IPS-18c (cell line): ENCODE results near the gene TSR1.

Experiments
- H3K4me3 ChIP-seq: 2 replicates; pipeline ENCODE4 v1.7.0; 2013; ENCODE audit warnings: low read depth, mild to moderate bottlenecking, low read length, moderate library complexity; ENCODE audit not compliant: insufficient read depth
- H3K9me3 ChIP-seq: one replicate; pipeline ENCODE4 v1.6.1; 2013; ENCODE audit warnings: mild to moderate bottlenecking, low read length, moderate library complexity; ENCODE audit not compliant: control insufficient read depth, insufficient read depth

TSR1 gene

DNA sequence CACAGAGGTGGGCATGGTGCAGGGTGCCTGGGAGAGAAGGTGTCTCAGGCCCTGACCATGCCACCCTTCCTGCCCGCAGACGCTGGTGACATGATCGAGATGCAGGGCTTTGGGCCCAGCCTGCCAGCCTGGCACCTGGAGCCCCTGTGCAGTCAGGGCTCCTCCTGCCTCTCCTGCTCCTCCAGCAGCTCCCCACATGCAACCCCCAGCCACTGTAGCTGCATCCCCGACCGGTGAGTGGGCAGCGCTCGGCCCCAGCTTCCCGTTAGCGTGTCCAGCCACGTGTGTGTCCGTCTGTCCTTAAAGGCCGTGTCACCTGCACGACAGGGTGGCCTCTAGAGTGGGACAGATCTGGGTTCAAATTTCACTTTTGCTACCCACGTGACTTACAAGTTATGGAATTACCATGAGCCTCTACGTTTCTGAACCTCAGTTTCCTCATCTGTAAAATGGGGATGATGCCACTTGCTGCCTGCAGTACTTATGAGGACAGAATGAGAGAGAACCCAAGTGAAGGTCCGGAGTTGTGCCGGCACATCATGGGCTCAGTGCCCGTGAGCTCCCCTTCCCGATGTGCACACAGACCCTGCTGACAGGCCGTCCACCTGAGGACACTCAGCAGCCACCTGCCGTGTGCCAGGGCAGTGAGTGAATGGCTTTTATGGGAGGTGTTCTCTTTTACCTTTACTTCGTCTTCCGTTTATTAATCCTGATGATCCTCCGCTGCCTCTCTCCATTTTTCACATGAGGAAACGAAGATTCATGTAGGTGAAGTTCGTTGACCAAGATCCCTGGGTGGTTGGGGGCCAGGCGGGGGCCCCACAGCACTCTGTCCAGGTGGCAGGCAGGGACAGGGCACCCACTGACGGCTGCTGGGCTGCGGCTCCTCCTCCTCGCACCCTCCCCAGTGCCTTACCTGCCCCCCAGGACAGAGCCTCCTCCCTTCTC lies 35.2 kb upstream of the TSR1 start:
- no peaks in the 10 kb centered on the region for H3K9me3 ChIP-seq

DNA sequence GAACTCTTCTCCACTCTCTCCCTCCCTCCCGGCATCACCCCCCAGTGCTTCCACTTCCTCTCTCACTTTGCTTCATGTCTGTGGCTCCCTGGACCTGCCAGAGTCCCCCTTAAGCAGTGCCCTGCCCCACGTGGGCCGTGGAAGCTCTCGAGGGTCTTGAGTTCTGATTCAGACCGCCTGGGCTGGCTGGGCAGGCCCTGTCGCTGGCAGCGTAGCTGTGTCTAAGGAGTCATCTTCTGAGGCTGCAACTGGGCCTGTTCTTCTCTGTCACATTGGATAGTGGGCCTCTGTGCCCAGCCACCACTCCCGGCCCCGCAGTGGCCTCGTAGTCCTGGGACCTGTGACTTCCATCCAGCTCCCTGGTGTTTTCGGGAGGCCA lies 33.9 kb upstream of the TSR1 start:
- Histone ChIP-seq H3K4me3 (no peak overlapping the region), H3K9me3 (no peaks in the 10 kb centered on the region)

More for the DNA sequence above, 35.2 kb upstream of the TSR1 start:
- H3K4me3 ChIP-seq = no peak overlapping the region

DNA sequence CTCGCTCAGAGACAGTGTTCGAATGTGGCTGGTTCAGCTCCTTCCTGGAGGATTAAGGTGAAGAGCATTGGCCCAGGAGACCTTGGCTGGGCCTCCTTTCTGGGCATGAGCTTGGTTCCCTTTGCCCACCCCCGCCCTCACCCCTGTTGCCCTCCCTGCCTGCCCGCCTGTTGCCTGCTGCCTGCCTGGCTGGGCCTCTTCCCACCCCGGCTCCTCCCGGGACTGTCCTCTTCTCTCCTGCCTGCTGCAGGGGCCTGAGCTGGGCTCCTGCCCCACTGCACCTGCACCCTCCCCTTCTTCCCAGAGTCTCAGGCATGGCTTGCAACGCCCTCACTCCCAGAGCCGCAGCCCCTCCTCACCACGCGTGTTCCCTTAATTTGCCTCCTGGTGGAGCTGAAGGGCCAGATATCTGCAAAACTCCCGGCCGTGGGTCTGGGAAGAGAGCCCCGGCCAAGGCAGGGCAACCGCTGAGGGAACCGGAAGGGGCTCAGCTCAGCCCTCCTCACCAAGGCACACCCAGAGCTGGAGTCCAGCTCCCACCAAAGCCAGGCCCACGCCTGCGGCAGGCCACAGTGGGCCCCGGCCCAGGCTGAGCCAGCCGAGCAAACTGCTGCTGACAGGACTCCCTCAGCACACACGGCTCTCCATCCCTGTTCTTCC lies 33.4 kb upstream of the TSR1 start:
- H3K4me3 ChIP-seq = no peak overlapping the region
- H3K9me3 ChIP-seq = no peaks in the 10 kb centered on the region

DNA sequence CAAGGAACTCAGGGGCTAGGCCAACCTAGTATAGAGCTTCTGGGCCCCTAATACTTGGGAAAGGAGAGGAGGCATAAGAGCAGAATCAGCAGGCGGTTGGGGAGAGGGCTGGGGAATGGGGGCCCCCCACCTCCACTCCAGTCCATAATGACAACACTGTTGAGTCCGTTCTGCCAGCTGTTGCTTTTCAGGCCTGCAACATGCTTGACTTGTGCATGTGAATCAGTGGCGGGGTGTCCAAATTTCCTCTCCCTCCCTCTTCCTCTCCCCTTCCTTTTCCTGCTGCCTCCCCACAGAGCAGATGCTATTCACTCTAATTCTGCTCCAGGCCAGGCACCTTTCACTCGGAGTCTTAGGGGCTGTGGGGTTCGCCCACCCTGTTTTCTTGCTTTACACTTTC lies 32.8 kb upstream of the TSR1 start:
- H3K4me3 ChIP-seq = no peak overlapping the region
- no peaks in the 10 kb centered on the region for H3K9me3 ChIP-seq

GRCh38 chr17:2368359-2368758 lies 32.1 kb upstream of the TSR1 start:
- H3K4me3 ChIP-seq = no peak overlapping the region
- no peaks in the 10 kb centered on the region for H3K9me3 ChIP-seq

DNA sequence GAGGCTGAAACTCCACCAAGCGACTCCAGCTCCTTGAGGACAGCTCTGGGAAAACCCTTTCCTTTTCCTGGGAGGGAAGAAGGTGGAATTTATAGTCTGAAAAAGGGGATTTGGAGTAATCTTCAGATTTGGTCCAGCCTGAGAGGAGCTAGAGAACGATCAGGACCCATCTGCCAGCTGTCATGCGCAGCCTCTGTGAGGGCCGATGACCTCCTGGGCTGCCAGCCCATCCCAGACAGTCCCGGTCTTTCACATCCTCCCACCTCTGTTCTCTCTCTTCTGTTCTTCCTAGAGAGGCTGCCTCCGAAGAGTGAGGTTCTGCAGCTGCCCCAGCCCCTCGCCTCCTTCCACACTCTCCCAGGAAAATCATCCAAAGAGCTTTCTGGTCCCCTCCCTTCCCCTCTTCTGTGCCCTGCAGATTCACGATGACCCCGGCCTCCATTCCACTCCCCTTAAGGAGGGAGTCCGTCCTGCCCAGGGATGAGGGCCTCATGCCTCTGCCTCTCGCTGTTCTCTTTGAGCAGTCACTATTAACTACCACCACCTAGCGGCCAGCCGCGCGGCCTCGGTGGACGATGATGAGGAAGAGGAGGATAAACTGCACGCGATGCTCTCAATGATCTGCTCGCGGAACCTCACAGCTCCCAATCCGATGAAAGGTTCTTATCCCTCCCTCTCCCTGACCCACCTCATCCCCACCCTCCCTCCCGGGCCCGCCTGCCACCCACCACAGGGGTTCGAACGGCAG lies 30.7 kb upstream of the TSR1 start:
- Histone ChIP-seq H3K4me3 (no peak overlapping the region), H3K9me3 (no peaks in the 10 kb centered on the region)

DNA sequence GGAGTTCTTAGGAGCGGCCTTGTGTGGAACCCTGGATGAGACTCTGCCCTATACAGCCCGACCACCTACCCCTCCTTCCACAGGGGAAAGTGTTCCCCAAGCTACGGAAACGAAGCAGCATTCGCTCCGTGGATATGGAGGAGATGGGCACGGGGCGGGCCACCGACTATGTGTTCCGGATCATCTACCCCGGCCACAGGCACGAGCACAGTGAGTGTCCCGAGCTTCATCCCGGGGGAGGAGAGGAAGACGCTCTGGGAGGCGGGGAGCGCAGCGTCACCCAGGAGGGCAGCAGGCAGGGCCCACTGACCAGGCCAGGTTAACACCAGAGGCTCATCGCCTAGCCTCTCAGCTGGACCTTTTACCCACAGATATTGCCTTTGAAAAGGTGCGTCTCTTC lies 28.9 kb upstream of the TSR1 start:
- Histone ChIP-seq H3K4me3 (no peak overlapping the region), H3K9me3 (no peaks in the 10 kb centered on the region)

DNA sequence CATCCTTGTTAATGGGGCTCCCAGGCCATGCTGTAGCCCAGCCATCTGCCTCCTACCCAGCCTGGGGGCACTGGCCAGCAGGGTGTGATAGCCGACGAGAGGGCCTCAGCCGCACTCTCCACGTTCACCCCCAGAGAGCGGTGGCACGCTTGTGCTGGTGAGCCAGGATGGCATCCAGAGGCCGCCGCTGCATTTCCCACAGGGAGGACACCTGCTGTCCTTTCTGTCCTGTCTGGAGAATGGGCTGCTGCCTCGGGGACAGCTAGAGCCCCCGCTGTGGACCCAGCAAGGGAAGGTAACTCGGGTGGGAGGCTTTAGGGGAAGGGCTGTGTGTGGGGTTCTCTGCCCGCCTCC lies 28.5 kb upstream of the TSR1 start:
- H3K9me3 ChIP-seq = no peaks in the 10 kb centered on the region

GRCh38 chr17:2363851-2364762 lies 27.9 kb upstream of the TSR1 start:
- no peaks in the 10 kb centered on the region for H3K9me3 ChIP-seq

More for the DNA sequence above, 28.5 kb upstream of the TSR1 start:
- H3K4me3 ChIP-seq = no peak overlapping the region

GRCh38 chr17:2363318-2363717 lies 27.1 kb upstream of the TSR1 start:
- no peak overlapping the region for H3K4me3 ChIP-seq
- H3K9me3 ChIP-seq = no peaks in the 10 kb centered on the region

More at GRCh38 chr17:2363851-2364762, 27.9 kb upstream of the TSR1 start:
- H3K4me3 ChIP-seq = no peak overlapping the region

- H3K4me3 ChIP-seq = no peak overlapping the region
- no peaks in the 10 kb centered on the region for H3K9me3 ChIP-seq
Observed at GRCh38 chr17:2362881-2363280, 26.6 kb upstream of the TSR1 start.

- no peaks in the 10 kb centered on the region for H3K9me3 ChIP-seq
- H3K4me3 ChIP-seq = no peak overlapping the region
Observed at GRCh38 chr17:2362416-2362815, 26.2 kb upstream of the TSR1 start.

GRCh38 chr17:2362016-2362415 lies 25.8 kb upstream of the TSR1 start:
- H3K4me3 ChIP-seq = no peak overlapping the region
- no peaks in the 10 kb centered on the region for H3K9me3 ChIP-seq

GRCh38 chr17:2361010-2361760 lies 24.9 kb upstream of the TSR1 start:
- Histone ChIP-seq H3K9me3 (no peaks in the 10 kb centered on the region), H3K4me3 (no peak overlapping the region)

GRCh38 chr17:2357931-2358434 lies 21.7 kb upstream of the TSR1 start:
- Histone ChIP-seq H3K9me3 (no peaks in the 10 kb centered on the region), H3K4me3 (no peak overlapping the region)

GRCh38 chr17:2357237-2357636 lies 21.0 kb upstream of the TSR1 start:
- H3K4me3 ChIP-seq = no peak overlapping the region

More at GRCh38 chr17:2357237-2357636, 21.0 kb upstream of the TSR1 start:
- no peaks in the 10 kb centered on the region for H3K9me3 ChIP-seq
